Measurements from ENCODE around the gene KCNT1.

KCNT1 gene

DNA sequence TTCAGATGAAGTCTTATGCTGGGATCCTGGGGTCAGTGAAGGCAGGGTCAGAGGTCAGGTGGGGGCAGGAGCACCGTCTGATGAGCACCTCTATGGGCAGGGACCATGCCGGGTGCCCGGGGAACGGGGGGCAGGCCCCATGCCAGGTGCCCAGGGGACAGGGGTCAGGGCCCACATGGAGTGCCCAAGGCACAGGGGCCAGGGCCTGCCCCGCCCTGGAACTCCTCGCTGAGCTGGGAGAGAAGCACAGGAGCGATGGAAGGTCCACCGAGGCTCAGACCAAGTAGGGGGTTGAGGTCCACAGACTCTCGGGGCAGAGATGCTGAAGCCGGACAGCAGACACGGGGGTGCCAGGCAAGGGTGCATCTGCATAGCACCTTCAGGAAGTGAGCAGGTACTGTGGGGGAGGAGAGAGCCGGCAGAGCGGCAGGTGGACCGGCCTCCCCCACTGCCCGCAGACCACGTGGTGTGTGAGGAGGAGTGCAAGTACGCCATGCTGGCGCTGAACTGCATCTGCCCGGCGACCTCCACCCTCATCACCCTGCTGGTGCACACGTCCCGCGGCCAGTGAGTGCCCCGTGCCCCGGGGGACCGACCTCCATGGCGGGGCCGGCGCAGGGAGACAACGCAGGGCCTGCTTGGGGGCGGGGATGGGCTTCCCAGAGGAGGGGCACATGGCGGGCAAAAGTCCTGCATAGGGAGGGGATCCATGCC is 67.7 kb downstream of the KCNT1 start:
- DNase-seq = no peak

DNA sequence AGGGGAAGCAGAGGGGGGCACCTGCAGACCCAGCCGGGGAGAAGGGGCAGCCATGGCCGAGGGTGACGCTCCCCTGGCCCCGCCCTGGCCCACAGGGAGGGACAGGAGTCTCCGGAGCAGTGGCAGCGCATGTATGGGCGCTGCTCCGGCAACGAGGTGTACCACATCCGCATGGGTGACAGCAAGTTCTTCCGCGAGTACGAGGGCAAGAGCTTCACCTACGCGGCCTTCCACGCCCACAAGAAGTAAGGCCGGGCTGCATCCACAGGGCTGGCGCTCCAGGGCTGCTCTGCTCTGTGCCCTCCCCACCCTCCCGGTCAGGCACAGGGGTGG is 68.2 kb downstream of the KCNT1 start:
- DNase-seq = no peak

DNA sequence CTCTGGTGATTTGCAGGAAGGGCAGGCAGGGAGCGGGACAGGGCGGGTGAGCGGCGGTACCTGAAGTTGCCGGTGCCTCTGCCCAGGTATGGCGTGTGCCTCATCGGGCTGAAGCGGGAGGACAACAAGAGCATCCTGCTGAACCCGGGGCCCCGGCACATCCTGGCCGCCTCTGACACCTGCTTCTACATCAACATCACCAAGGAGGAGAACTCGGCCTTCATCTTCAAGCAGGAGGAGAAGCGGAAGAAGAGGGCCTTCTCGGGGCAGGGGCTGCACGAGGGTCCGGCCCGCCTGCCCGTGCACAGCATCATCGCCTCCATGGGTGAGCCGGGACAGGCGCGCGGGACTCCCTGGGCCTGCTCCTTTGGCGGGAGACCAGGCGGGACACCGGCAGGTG is 68.8 kb downstream of the KCNT1 start:
- DNase-seq = no peak

DNA sequence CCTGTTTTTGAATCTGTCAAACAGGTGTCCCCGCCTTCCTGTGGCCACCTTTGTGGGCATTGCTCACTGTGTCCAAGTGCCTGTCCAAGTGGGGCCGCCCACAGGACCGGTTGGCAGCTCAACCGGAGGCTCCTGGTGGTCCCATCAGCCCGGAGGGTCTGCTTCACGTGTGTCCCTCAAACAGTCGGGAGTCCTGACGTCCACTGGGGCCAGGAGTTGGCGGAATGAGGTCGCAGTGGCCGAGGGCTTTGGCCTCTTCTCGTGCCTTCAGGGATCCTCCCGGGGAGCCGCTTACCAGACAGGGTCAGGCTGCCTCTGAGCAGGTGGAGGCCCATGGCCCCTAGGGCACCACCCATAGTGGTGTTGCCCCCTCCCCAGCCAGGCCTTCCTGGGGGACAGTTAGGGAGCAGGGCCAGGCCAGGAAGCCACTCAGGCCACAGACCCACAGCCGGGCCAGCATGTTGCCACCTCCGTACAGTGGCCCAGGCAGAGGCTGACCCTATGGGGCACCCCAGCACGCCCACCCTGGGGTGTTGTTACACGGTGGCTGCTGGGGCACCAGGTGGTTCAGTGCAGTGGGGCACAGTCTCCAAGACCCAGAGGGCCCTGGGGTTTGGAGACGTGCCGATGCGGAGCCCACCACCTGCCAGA is 69.5 kb downstream of the KCNT1 start:
- no peak for DNase-seq

DNA sequence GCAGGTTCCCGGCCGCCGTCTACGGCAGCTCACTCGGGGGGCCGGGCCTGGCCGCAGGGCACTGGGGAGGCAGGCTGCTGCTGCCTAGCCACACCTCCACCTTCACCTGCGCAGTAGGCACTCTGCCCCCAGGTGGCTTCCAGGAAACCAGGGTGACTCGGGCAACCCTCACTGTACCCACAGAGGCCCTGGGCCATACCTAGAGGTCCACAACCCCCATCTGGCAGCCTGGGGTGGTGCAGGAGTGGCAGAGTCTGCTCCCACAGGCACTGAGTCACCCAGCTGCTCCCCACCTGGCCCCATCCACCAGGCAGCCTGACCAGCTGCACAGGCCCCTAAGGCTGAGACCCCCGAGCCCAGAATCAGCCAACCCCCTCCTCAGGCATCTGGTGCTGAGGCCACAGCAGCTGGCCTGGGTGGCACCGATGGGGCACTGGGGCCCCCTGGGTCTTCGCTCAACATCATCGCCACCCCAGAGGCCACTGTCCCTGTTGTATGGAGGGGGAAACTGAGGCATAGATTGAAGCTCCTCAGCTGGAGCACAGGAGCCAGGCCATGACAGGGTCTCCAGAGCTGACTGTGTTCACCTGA is 70.2 kb downstream of the KCNT1 start:
- DNase-seq = no peak

DNA sequence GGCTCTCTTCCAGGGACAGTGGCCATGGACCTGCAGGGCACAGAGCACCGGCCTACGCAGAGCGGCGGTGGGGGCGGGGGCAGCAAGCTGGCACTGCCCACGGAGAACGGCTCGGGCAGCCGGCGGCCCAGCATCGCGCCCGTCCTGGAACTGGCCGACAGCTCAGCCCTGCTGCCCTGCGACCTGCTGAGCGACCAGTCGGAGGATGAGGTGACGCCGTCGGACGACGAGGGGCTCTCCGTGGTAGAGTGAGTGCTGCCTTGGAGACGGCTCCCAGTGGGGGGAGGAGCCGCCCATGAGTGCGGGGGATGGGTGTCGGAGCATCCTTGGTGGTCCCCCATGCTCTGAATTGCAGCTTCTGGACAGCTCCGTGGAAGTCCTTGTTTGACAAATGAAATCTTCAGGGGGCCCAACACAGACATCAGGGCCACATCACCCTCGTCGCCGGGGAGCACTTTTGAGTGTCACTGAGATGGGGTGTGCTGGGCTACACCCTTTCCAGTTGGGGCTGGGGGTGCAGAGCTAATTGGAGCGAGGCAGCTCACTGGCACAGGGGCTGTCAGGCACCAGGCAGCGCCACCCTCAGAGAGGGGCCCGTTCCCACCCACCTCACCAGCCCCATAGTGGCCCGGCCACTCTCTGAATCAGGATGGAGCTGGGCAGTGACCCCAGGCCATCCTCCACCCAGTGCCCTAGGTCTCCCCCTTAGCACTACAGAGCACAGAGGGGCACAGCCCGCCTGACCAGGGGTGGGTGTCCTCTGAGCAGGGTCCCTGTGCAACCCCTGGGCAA is 70.9 kb downstream of the KCNT1 start:
- no peak for DNase-seq

DNA sequence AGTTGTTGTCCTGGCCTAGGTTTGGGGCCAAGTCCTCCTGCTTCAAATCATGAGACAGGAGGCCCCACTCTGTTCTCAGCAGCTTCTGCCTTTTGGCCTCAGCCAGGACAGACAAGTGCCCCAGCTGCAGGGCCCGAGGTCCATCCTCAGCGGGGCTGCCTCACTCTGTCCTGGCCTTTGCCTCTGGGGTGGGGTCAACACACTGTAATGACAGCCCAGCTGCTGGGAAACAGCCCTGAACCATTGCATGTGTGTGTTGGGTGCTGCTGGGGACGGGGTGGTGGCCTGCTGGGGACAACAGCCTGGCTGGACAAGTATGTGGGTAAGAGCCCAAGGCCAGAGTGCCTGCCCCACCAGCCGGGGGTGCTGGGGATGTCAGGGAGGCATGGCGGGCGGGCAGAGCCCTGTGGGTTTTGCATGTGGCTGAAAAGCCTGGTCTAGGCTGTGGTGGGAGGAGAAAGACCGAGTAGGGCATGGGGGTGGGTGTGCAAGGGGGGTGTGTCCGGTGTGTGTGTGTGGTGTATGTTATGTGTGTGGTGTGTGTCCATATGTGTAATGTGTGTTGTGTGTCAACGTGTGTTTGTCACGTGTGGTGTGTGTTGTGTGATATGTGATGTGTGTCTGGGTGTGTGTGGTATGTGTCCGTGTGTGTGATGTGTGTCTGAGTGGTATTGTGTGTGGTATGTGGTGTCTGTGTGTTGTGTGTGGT is 71.7 kb downstream of the KCNT1 start:
- DNase-seq = no peak

DNA sequence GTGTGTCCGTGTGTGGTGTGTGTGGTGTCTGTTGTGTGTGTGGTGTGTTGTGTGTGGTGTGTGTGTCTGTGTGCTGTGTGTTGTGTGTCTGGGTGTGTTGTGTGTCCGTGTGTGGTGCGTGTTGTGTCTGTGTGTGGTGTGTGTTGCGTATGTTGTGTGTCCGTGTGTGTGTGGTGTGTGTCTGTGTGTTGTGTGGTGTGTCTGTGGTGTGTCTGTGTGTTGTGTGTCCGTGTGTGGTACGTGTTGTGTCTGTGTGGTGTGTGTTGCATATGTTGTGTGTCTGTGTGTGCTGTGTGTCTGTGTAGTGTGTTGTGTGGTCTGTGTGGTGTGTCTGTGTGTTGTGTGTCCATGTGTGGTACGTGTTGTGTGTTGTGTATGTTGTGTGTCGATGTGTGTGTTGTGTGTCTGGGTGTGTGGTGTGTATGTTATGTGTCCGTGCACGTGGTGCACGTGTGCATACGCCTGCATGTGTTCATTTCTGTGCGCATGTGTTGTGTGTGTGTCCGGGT is 72.3 kb downstream of the KCNT1 start:
- no peak for DNase-seq

DNA sequence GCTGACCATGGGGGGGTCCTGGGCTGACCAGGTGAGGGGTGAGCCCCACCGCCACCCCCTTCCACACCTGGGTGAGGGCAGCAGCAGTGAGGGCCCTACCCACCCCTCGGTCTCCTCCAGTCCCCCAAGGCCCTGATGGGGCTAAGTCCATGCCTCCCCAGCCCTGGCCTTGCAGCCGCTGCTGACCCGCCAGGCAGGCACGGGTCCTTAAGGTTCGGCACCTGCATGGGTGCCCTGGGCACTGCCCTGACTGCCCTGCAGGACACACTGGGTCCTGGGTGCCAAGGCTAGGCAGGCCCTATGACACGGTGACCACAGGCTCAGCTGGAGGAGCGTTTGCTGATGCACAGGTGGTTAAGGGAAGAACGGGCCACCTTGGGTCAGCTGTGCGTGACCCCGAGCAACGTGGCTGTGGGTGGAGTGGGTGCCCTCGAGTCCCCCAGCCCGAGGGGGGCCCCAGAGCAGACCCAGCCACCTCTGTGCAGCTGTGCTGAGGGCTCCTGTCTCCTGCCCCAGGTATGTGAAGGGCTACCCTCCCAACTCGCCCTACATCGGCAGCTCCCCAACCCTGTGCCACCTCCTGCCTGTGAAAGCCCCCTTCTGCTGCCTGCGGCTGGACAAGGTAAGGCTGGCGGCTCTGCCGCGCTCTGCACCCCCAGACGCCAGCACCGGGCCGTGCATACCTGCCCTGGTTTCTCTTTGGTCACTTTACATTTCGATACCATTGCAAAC is 73.0 kb downstream of the KCNT1 start:
- no peak for DNase-seq

DNA sequence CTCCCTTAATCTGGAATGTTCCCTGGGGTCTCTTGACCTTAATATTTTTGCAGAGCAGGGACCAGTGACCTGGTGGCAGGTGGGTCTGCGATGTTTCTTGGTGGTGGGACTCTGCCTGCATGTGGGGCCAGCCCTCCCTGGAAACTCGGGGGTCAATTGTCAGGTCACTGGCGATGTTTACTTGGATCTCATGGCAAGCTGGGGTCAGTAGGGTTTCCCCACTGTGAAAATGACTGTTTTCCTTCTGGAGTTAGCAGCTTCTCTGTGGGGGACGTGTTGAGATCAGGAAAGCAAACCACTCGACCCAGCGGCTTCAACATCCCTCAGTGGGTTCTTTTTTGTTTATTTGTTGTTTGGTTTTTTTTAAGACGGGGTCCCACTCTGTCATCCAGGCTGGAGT is 73.9 kb downstream of the KCNT1 start:
- DNase-seq = no peak

DNA sequence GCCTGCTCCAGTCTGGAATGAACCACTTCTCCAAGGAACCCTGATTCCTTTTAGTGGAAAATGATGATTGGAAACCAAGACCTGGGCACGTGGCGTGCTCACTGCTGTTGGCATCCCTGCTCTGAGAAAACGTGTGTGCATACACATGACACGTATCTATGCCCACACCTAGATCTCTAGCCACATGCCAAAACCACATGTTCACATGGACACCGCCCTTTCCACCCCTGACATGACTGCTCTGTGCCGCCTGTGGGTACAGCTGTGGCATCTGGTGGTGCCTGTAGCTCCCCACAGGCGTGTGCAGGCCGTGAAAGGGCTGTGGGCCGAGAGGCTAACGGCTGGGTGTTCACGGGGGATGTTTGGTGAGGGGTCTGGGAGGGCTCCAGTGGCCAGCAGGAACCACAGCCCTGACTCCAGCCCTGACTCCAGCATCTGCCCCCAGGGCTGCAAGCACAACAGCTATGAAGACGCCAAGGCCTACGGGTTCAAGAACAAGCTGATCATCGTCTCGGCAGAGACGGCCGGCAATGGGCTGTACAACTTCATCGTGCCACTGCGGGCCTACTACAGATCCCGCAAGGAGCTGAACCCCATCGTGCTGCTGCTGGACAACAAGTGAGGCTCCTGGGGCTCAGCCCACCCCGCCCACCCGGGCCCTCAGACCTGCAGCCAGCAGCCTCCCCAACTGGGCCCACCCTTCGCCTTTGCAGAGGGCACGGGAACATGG is 75.1 kb downstream of the KCNT1 start:
- DNase-seq = no peak

DNA sequence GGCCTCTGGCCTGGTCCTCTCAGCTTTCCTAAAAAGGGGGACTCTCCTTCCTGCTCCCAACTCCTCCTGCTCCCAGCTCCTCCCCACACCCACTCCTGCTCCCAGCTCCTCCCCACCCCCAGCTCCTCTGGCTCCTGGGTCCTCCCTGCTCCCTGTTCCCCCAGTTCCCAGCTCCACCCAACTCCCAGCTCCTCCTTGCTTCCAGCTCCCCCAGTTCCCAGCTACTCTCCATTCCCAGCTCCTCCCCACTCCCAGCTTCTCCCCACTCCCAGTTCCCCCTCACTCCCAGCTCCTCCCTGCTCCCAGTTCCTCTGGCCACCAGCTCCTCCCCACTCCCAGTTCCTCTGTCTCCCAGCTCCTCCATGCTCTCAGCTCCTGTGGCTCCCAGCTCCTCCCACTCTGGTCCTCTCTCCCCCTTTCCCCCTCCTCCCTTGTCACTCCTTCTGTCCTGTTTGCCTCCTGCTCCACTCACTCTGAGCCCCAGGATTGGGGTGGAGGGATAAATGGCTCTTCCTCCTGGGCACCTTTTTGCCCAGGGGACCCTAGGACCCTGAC is 75.7 kb downstream of the KCNT1 start:
- DNase-seq = no peak

DNA sequence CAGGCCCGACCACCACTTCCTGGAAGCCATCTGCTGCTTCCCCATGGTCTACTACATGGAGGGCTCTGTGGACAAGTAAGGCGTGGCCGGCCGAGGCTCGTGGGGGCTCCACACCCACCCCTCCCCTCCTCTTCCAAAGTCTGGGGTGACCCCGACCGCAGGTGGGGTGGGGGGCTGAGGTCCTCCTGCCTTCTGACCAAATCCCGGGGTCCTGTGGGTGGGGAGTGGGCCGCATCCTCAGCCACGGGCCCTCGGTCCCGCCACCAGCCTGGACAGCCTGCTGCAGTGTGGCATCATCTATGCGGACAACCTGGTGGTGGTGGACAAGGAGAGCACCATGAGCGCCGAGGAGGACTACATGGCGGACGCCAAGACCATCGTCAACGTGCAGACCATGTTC is 76.4 kb downstream of the KCNT1 start:
- DNase-seq = no peak

DNA sequence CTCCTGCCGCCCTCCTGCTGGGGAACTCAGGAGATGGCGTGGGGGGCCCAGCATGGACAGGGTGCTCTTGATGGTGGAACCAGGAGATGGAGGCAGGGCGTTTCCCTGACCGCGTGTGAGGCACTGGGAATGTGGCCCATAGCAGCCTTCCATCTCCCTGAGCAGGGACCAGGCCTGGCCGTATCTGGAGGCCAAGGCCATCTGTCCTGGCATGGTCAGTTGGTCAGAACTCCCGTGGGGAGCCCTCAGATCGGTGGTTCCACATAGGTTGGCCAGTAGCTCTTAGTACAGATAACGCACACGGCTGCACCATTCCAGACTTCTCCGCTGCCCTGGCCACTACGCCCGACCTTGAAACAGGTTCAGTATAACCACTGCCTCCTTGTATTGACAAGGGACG is 77.6 kb downstream of the KCNT1 start:
- DNase-seq = no peak

DNA sequence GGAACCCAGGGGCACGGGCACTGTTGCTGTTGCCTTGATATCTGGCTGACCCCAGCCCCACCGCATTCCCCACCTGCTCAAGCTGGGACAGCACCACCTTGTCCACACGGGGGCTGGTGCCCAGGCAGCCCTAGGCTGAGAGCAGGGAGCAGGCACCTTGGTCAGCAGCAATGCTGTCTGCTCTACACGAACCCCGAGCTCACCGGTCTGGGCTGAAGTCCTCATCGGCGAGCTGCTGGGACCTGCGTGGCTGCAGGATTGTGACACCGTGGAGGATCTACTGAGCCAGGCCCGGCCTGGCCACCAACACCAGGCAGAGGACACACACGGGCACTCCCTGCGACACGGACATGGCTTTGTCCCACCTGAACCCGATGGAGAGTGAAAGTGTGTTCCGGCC is 78.1 kb downstream of the KCNT1 start:
- no peak for DNase-seq

DNA sequence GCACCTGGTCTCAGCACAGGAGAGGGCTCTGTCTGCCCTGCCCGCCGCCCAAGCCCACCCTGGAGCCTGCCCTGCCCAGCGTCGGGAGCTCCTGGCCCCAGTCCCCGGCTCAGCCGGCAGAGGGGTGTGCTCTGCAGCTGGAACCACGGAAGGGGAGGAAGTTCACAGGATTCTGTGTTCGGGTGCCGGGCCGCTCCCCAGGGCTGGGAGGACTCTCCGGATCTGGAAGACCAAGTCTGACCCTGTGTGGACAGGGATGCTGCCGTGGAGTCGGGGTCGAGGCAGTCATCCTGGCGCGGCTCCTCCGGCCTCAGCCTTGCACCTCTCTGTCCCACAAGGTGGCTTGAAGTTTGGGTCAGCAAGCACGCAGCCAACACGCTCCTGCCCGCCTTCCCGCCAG is 78.6 kb downstream of the KCNT1 start:
- no peak for DNase-seq

DNA sequence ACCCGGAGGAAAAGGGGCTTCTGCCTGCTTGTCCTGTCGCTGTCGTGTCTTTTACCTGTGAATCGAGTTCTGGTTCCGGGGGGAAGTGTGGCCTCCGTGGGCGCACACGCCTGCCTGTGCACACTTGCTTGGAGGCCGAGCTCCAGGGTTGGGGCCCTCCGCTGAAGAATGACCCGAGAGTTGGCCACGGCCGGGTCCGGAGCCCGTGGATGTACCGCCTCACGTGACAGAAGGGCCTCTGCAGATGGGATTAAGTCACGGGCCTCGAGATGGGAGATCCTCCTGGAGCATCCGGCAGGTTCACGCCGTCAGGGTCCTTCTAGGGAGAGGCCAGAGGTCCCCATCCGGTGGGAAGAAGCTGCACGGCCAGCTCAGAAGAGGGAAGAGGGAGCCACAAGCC is 81.0 kb downstream of the KCNT1 start:
- DNase-seq = no peak

DNA sequence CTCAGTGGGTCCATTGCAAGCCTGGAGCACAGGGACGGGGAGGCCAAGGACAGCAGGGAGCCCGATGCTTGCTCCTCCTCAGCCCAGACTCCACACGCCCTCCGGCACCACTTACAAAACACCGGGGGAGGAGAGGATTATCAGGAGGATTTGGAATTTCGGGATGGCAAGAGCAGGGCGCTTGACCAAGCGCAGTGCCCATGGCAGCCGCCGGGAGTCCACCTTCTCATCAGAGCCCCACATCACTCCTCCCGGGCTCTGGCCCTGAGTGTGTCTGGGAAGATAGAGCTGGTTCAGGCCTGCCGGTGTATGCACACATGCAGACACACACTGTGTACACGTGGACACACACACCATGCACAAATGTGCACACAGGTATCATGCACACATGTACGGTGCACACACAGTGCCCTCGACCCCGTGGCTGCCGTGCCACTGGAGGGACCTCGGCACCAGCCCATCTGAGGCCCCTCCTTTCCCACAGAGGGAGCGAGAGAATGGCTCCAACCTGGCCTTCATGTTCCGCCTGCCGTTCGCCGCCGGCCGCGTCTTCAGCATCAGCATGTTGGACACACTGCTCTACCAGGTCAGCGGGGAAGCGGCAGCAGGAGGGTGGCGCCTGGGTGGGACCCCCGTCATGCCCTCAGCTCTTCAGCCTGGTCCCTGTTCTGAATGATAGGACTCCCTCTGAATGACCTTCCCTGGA is 81.7 kb downstream of the KCNT1 start:
- no peak for DNase-seq

DNA sequence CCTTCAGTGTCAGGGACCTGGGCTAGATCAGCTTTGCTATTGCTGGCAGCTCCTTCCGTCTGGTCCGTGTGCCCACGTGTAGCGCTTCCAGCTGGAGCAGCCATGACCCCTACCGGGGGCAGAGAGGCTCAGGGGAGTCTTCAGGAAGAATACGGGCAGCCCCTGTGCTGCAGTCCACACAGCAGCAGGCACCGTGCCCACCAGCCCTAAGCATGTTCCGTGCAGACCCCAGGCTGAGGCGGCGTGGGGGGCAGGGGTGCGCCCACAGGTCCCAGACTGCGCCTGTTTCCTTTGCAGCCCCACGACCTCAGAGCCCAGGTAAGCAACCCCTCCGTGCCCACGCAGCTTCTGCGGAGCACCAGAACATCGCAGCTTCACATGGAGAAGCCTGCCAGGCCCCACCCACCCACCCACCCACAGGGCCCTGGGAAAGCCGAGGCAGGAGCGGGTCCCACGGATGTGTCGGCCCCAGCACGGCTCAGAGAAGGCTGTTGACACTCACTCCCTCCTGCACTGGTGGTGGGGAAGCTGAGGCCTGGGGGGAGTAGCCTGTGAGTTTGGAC is 83.1 kb downstream of the KCNT1 start:
- no peak for DNase-seq

DNA sequence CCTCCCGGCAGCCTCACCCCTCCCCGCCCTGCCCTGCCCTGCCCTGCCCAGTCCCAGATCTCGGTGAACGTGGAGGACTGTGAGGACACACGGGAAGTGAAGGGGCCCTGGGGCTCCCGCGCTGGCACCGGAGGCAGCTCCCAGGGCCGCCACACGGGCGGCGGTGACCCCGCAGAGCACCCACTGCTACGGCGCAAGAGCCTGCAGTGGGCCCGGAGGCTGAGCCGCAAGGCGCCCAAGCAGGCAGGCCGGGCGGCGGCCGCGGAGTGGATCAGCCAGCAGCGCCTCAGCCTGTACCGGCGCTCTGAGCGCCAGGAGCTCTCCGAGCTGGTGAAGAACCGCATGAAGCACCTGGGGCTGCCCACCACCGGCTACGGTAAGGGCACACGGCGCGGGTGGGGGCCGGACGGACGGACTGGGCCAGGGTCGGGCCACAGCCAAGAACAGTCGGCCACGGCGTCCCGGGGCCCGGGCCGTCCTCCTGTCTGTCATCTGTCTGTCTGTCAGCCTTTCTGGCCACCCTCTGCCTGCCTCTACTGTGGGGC is 84.2 kb downstream of the KCNT1 start:
- no peak for DNase-seq
